GM12878 (cell line): ENCODE results near the gene DENND1A. TPM values are rescaled to one million over a fixed set of nuclear protein-coding genes. Genes with fewer than 3 reads are reported as not detected.

Experiments used
- ATAC-seq: fragments of 200-7000 bp; cut with Tn5 transposase; 3 replicates; pipeline ENCODE4 v1.9.1; 2020; ENCODE audit warnings: mild to moderate bottlenecking, moderate library complexity
- BruUV-seq: library from RNA; stranded (reverse); fragments of 400-500 nt; replicated peaks from 2 replicates; lab custom pipeline; 2021; lab: Mats Ljungman, UMichigan
- CTCF ChIA-PET: fragments of 300-600 bp; sonication (Branson Sonifier 250); formaldehyde crosslinking; extraction: SDS; loops from one replicate; lab custom pipeline; 2021; ENCODE audit warnings: inconsistent platforms; lab: Yijun Ruan, JAX
- POLR2A ChIA-PET: fragments of 350-600 bp; formaldehyde crosslinking; extraction: SDS; loops from one replicate; lab custom pipeline; 2021; ENCODE audit warnings: inconsistent platforms; lab: Charles Lee
- RAD21 ChIA-PET: fragments of 300-600 bp; sonication (Branson Sonifier 250); formaldehyde crosslinking; loops from one replicate; lab custom pipeline; 2023; ENCODE audit warnings: antibody characterized with exemption; ENCODE audit not compliant: unreplicated experiment; lab: Charles Lee
- SMC1A ChIA-PET: fragments of 300-600 bp; sonication (Branson Sonifier 250); formaldehyde crosslinking; loops from one replicate; lab custom pipeline; 2023; ENCODE audit not compliant: unreplicated experiment, uncharacterized antibody; lab: Charles Lee
- DNase-seq: peaks from one replicate; pipeline ENCODE4 v3.0.0-alpha.2; 2011; ENCODE audit warnings: low read depth, low spot score
- FAIRE-seq: peaks from 3 replicates; lab custom pipeline; 2011; peaks lifted over from hg19 to GRCh38; lab: Jason Lieb, UNC
- H2AFZ ChIP-seq: 2 replicates; pipeline ENCODE4 v1.6.0; 2011; ENCODE audit warnings: low read depth, low read length, control low read depth; ENCODE audit not compliant: control insufficient read depth
- H3K27ac ChIP-seq: 2 replicates; pipeline ENCODE4 v1.5.1; 2011; ENCODE audit warnings: control low read depth; ENCODE audit not compliant: control insufficient read depth, insufficient read depth
- H3K27me3 ChIP-seq, 2 experiments: replicated peaks in 1 of 2; 2 replicates each; pipeline versions ENCODE4 v1.6.0 to v1.6.1; 2011; ENCODE audit warnings: low read length in 1 of 2; ENCODE audit not compliant: control insufficient read depth in 2 of 2, insufficient read depth in 2 of 2
- H3K36me3 ChIP-seq, 2 experiments: 2 replicates each; pipeline ENCODE4 v1.5.1; 2011; ENCODE audit warnings: low read length in 1 of 2; ENCODE audit not compliant: control insufficient read depth in 2 of 2, insufficient read depth in 2 of 2
- H3K4me1 ChIP-seq: 2 replicates; pipeline ENCODE4 v1.6.1; 2011; ENCODE audit warnings: mild to moderate bottlenecking, low read length, moderate library complexity, mixed read lengths; ENCODE audit not compliant: control insufficient read depth, insufficient read depth
- H3K4me2 ChIP-seq: 2 replicates; pipeline ENCODE4 v1.6.0; 2011; ENCODE audit warnings: control low read depth; ENCODE audit not compliant: control insufficient read depth, insufficient read depth
- H3K4me3 ChIP-seq: fragments of 200-600 bp; sonication (generic); 2 replicates; pipeline ENCODE4 v1.5.1; 2016
- H3K79me2 ChIP-seq: 2 replicates; pipeline ENCODE4 v1.6.0; 2011; ENCODE audit warnings: low read length; ENCODE audit not compliant: control insufficient read depth, insufficient read depth
- H3K9ac ChIP-seq: 2 replicates; pipeline ENCODE4 v1.8.0; 2011; ENCODE audit warnings: low read length, control low read depth, mixed read lengths; ENCODE audit not compliant: control insufficient read depth, insufficient read depth
- H3K9me3 ChIP-seq: replicated peaks from 3 replicates; pipeline ENCODE4 v1.5.1; 2011; ENCODE audit warnings: mild to moderate bottlenecking, low read length; ENCODE audit not compliant: control insufficient read depth, insufficient read depth
- H4K20me1 ChIP-seq: 2 replicates; pipeline ENCODE4 v1.6.0; 2011; ENCODE audit not compliant: control insufficient read depth, insufficient read depth
- BRCA1 ChIP-seq: IDR thresholded peaks from 2 replicates; pipeline ENCODE4 v1.6.1; 2011; ENCODE audit warnings: low read depth, low read length, improper control_type of control experiment
- CBFB ChIP-seq: IDR thresholded peaks from 2 replicates; pipeline ENCODE4 v1.6.1; 2016; ENCODE audit warnings: antibody characterized with exemption, low read depth
- CEBPB ChIP-seq, 2 experiments: fragments of 150-350 bp in 1 of 2; IDR thresholded peaks; 2 replicates each; pipeline ENCODE4 v1.6.1; 2012 to 2014; ENCODE audit warnings: low read depth in 2 of 2, low read length in 2 of 2, borderline replicate concordance in 1 of 2, inconsistent platforms in 1 of 2
- E2F8 ChIP-seq: fragments of 450-650 bp; IDR thresholded peaks from 2 replicates; pipeline ENCODE4 v1.6.1; 2018; ENCODE audit warnings: mild to moderate bottlenecking, low read depth, moderate library complexity; ENCODE audit not compliant: partially characterized antibody
- ETV6 ChIP-seq, 2 experiments: fragments of 450-650 bp in 1 of 2; IDR thresholded peaks in 1 of 2; conservative IDR thresholded peaks in 1 of 2; 2 replicates each; pipeline ENCODE4 v1.6.1; 2014; ENCODE audit warnings: antibody characterized with exemption in 1 of 2, borderline replicate concordance in 1 of 2, low read depth in 1 of 2, mild to moderate bottlenecking in 1 of 2, moderate library complexity in 1 of 2
- GATAD2B ChIP-seq: fragments of 450-650 bp; conservative IDR thresholded peaks from 2 replicates; pipeline ENCODE4 v1.6.1; 2017; ENCODE audit warnings: low read depth, mild to moderate bottlenecking, moderate library complexity
- IKZF2 ChIP-seq, 2 experiments: fragments of 450-650 bp; IDR thresholded peaks; 2 replicates each; pipeline ENCODE4 v1.6.1; 2017; ENCODE audit warnings: mild to moderate bottlenecking in 2 of 2, moderate library complexity in 2 of 2
- IRF4 ChIP-seq: IDR thresholded peaks from 2 replicates; pipeline ENCODE4 v1.6.1; 2011; ENCODE audit warnings: low read depth, low read length
- MLLT1 ChIP-seq: fragments of 450-650 bp; IDR thresholded peaks from 2 replicates; pipeline ENCODE4 v1.6.1; 2016; ENCODE audit warnings: mild to moderate bottlenecking
- MYB ChIP-seq: fragments of 150-350 bp; IDR thresholded peaks from 2 replicates; pipeline ENCODE4 v1.6.1; 2014; ENCODE audit warnings: mild to moderate bottlenecking, low read depth, low read length, borderline replicate concordance
- NBN ChIP-seq: fragments of 450-650 bp; IDR thresholded peaks from 2 replicates; pipeline ENCODE4 v1.6.1; 2016
- PAX5 ChIP-seq: IDR thresholded peaks from 2 replicates; pipeline ENCODE4 v1.6.1; 2011; ENCODE audit warnings: low read depth, low read length, borderline replicate concordance
- REST ChIP-seq: IDR thresholded peaks from 2 replicates; pipeline ENCODE4 v1.6.1; 2012; ENCODE audit warnings: mild to moderate bottlenecking, low read depth, low read length
- SMARCA5 ChIP-seq: fragments of 450-650 bp; IDR thresholded peaks from 2 replicates; pipeline ENCODE4 v1.6.1; 2017; ENCODE audit warnings: mild to moderate bottlenecking
- SP1 ChIP-seq: IDR thresholded peaks from one replicate; pipeline ENCODE4 v1.6.1; 2011; ENCODE audit warnings: low read depth, low read length
- SREBF2 ChIP-seq: IDR thresholded peaks from 2 replicates; pipeline ENCODE4 v1.6.1; 2012; ENCODE audit warnings: mild to moderate bottlenecking, low read length
- ZNF24 ChIP-seq: fragments of 450-650 bp; IDR thresholded peaks from 2 replicates; pipeline ENCODE4 v1.6.1; 2017; ENCODE audit warnings: antibody characterized with exemption, mild to moderate bottlenecking
- ZNF622 ChIP-seq: fragments of 450-650 bp; IDR thresholded peaks from 2 replicates; pipeline ENCODE4 v1.6.1; 2017; ENCODE audit warnings: mild to moderate bottlenecking, inconsistent platforms
- ZSCAN29 ChIP-seq: fragments of 450-650 bp; IDR thresholded peaks from 2 replicates; pipeline ENCODE4 v1.6.1; 2017; ENCODE audit warnings: mild to moderate bottlenecking, moderate library complexity
- WGBS: methylation state at CpG from one replicate; pipeline ENCODE4 v1.1.6; 2016; ENCODE audit warnings: low lambda C conversion rate; ENCODE audit not compliant: insufficient replicate concordance, insufficient coverage; ENCODE audit errors: missing lambda C conversion rate; 5-methylcytosine and 5-hydroxymethylcytosine counted together
- in situ Hi-C: fragments of 300-500 bp; cut with MboI; formaldehyde crosslinking; loops from 9 replicates; pipeline ENCODE4 v1.14.3; 2018; ENCODE audit warnings: mixed read lengths
- intact Hi-C: fragments of 100-400 bp; cut with micrococcal nuclease; formaldehyde crosslinking; loops from one replicate; pipeline ENCODE4 v1.14.2; 2022; ENCODE audit not compliant: unreplicated experiment
- polyA plus RNA-seq, 11 experiments: library from polyadenylated mRNA; depleted of rRNA in 4 of 11; unstranded in 6 of 11; stranded (reverse) in 5 of 11; fragments of >200 nt; fragmentation: Nextera tagmentation in 4 of 11; fragmentation: Illumina TruSeq in 1 of 11; extraction: Ambion mirVana in 4 of 11; extraction: Trizol in 1 of 11; gene quantifications; 1 replicate in 1 of 11; 2 replicates in 10 of 11; pipeline versions ENCODE4 v1.2.1 to v1.2.3, GENCODE V29; 2011 to 2016; ENCODE audit warnings: inconsistent platforms in 2 of 11, missing spikeins in 2 of 11, low read depth in 1 of 11
- total RNA-seq, 4 experiments: library from RNA; depleted of rRNA in 3 of 4; stranded (reverse); fragments of >200 nt in 3 of 4; fragmentation: Illumina TruSeq in 1 of 4; extraction: Trizol in 1 of 4; gene quantifications; 2 replicates each; pipeline versions ENCODE4 v1.2.1 to v1.2.3, GENCODE V29; 2013 to 2021

The DENND1A gene
- total and polyA plus RNA-seq, 10 of the 15 experiments (the other 5 are each of a cell fraction or from before 2014, with no cell fraction given) = 14.1 to 48.6 (median 35.2) TPM

GRCh38 chr9:123455187-123455586 is 474.7 kb downstream of the DENND1A start:
- Histone ChIP-seq H2AFZ (no peak overlapping the region), H3K4me3 (no peak overlapping the region), H3K27me3 (no peaks in the 10 kb centered on the region), H3K4me1 (no peaks in the 10 kb centered on the region), H3K9ac (no peak overlapping the region), H3K79me2 (no peaks in the 10 kb centered on the region), H3K9me3 (no peaks in the 10 kb centered on the region), H3K27ac (no peak overlapping the region), H3K4me2 (no peak overlapping the region), H3K36me3 (peaks cover 0 to 7% of the 10 kb centered on the region in 2 experiments; a peak in 3 of 4 replicates), H4K20me1 (no peaks in the 10 kb centered on the region)
- POLR2A ChIA-PET = no interaction called here
- in situ Hi-C loops (no loop called here), intact Hi-C loops (no loop called here)
- RAD21 ChIA-PET = no interaction called here
- WGBS = 98% methylated on average over 13 of the region's 13 CpGs
- TF ChIP-seq SREBF2 = no peak
- TF ChIP-seq IRF4 = no peak
- no peak for TF ChIP-seq MLLT1
- TF ChIP-seq PAX5 = no peak
- TF ChIP-seq BRCA1 = no peak
- no peak for TF ChIP-seq MYB
- TF ChIP-seq ZNF622 = no peak
- TF ChIP-seq E2F8 = no peak
- no peak for TF ChIP-seq CEBPB (IDR thresholded peaks at IDR 0.05; ENCODE audit: borderline replicate concordance in 1 of 2, low read depth in 2 of 2, low read length in 2 of 2)
- no peak for TF ChIP-seq ETV6 (conservative IDR thresholded peaks at IDR 0.05 in 1 of 2, IDR thresholded peaks at IDR 0.05 in 1 of 2; ENCODE audit: borderline replicate concordance in 1 of 2, low read depth in 1 of 2)
- no peak for TF ChIP-seq GATAD2B
- TF ChIP-seq ZNF24 = no peak
- TF ChIP-seq ZSCAN29 = no peak
- TF ChIP-seq IKZF2 (IDR thresholded peaks at IDR 0.05) = no peak
- TF ChIP-seq REST = no peak
- TF ChIP-seq SMARCA5 = no peak
- no peak for TF ChIP-seq CBFB
- TF ChIP-seq SP1 = no peak
- no peak for TF ChIP-seq NBN
- no TSS peak for BruUV-seq
- ATAC-seq = no peak
- no peak for FAIRE-seq
- DNase-seq = no peak
- SMC1A ChIA-PET = no interaction called here
- CTCF ChIA-PET = no interaction called here
